ENCODE data around the gene BCL10.
"Not testable (repeated sequence)": the region's sequence is repeated elsewhere in the genome, so short reads cannot be mapped to it uniquely, and the experiment has no call there.

The BCL10 gene

GRCh38 chr1:85258536-85259117 is 17.8 kb downstream of the BCL10 start:
- H3K4me3 ChIP-seq (ENCODE audit: low read depth, low read length), result peak overlapping the region; percentile 94
- no peak for TF ChIP-seq CTCF (IDR thresholded peaks at IDR 0.05; ENCODE audit: borderline replicate concordance, insufficient read depth, low read depth, low read length)

GRCh38 chr1:85249042-85249441 is 27.4 kb downstream of the BCL10 start:
- H3K4me3 ChIP-seq (ENCODE audit: low read depth, low read length), result not testable (repeated sequence)

GRCh38 chr1:85245891-85246290 is 30.5 kb downstream of the BCL10 start:
- no peak overlapping the region for H3K4me3 ChIP-seq (ENCODE audit: low read depth, low read length)
- TF ChIP-seq CTCF (IDR thresholded peaks at IDR 0.05; ENCODE audit: borderline replicate concordance, insufficient read depth, low read depth, low read length), result no peak

- no peak for TF ChIP-seq CTCF (IDR thresholded peaks at IDR 0.05; ENCODE audit: borderline replicate concordance, insufficient read depth, low read depth, low read length)
- H3K4me3 ChIP-seq (ENCODE audit: low read depth, low read length), result no peak overlapping the region
These were observed 31.0 kb downstream of the BCL10 start for GRCh38 chr1:85245456-85245855.

GRCh38 chr1:85244271-85245061 is 32.0 kb downstream of the BCL10 start:
- no peak for TF ChIP-seq CTCF (IDR thresholded peaks at IDR 0.05; ENCODE audit: borderline replicate concordance, insufficient read depth, low read depth, low read length)

GRCh38 chr1:85243372-85243771 is 33.1 kb downstream of the BCL10 start:
- no peak for TF ChIP-seq CTCF (IDR thresholded peaks at IDR 0.05; ENCODE audit: borderline replicate concordance, insufficient read depth, low read depth, low read length)
- no peak overlapping the region for H3K4me3 ChIP-seq (ENCODE audit: low read depth, low read length)

More at GRCh38 chr1:85244271-85245061, 32.0 kb downstream of the BCL10 start:
- no peak overlapping the region for H3K4me3 ChIP-seq (ENCODE audit: low read depth, low read length)

GRCh38 chr1:85240643-85241042 is 35.8 kb downstream of the BCL10 start:
- no peak overlapping the region for H3K4me3 ChIP-seq (ENCODE audit: low read depth, low read length)
- no peak for TF ChIP-seq CTCF (IDR thresholded peaks at IDR 0.05; ENCODE audit: borderline replicate concordance, insufficient read depth, low read depth, low read length)

All from GM12875 (cell line).